Colonic mucosa (tissue), 4 donors: ENCODE measurements around the gene LRRFIP1. TPM values are rescaled to one million over a fixed set of nuclear protein-coding genes. Genes with fewer than 3 reads are reported as not detected.

ENCODE experiments used
- DNase-seq: peaks from one replicate; pipeline ENCODE4 v3.0.0-alpha.2; 2020
- H3K27ac ChIP-seq: fragments of 200-600 bp; one replicate; pipeline ENCODE4 v1.8.0; 2021
- H3K27me3 ChIP-seq: fragments of 200-600 bp; one replicate; pipeline ENCODE4 v1.8.0; 2021
- H3K36me3 ChIP-seq: fragments of 200-600 bp; one replicate; pipeline ENCODE4 v1.8.0; 2021
- H3K4me1 ChIP-seq: fragments of 200-600 bp; one replicate; pipeline ENCODE4 v1.8.0; 2021; ENCODE audit warnings: mild to moderate bottlenecking
- H3K4me3 ChIP-seq: fragments of 200-600 bp; one replicate; pipeline ENCODE4 v1.8.0; 2021
- H3K9ac ChIP-seq, 2 donors: one replicate each; pipeline ENCODE4 v1.7.0; 2013; ENCODE audit warnings: control low read depth in 2 of 2, low read depth in 2 of 2, low read length in 2 of 2
- H3K9me3 ChIP-seq: fragments of 200-600 bp; one replicate; pipeline ENCODE4 v1.8.0; 2021
- intact Hi-C: fragments of 100-400 bp; cut with DNase I; formaldehyde crosslinking; loops from one replicate; pipeline ENCODE4 v1.14.1; 2022
- total RNA-seq, 2 donors: library from RNA; stranded (reverse); fragmentation: NEBNext Ultra II Directional in 1 of 2; extraction: Animal tissue kit (Norgen Biotek cat#: 25700) in 1 of 2; gene quantifications; one replicate each; pipeline ENCODE4 v1.2.1, GENCODE V29; 2021
- TF ChIP-seq, protein P1 (sequence below): fragments of 200-600 bp; IDR thresholded peaks from one replicate; pipeline ENCODE4 v1.8.0; 2022; ENCODE audit warnings: antibody characterized with exemption, mild to moderate bottlenecking
- donor health status: healthy.
- donor health status: DM: no; HTN: no; CAD: no.
- donor health status: DM: no; HTN: no; CAD: no.

LRRFIP1 gene
- total RNA-seq, 2 donors from 2014 or later: 114 to 133 TPM

DNA sequence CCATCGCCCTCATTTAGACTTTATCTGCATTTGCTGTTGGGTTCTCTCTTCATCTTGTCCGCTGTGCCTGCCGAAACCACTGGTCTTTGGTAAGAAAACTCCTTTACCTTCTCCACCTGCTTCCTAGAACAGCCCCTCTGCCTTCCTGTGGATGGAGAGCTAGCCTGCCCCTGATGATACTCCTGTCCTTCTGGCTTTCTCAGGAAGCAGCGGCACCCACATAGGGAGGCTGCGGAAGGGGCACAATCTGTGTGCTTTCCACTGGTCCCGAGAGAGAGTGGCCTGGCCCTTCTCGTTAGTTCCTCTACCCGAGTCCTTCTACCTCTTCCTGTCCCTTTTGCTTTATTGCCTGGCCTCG lies 90.9 kb downstream of the LRRFIP1 start:
- DNase-seq: no peak
- TF ChIP-seq, protein P1, sequence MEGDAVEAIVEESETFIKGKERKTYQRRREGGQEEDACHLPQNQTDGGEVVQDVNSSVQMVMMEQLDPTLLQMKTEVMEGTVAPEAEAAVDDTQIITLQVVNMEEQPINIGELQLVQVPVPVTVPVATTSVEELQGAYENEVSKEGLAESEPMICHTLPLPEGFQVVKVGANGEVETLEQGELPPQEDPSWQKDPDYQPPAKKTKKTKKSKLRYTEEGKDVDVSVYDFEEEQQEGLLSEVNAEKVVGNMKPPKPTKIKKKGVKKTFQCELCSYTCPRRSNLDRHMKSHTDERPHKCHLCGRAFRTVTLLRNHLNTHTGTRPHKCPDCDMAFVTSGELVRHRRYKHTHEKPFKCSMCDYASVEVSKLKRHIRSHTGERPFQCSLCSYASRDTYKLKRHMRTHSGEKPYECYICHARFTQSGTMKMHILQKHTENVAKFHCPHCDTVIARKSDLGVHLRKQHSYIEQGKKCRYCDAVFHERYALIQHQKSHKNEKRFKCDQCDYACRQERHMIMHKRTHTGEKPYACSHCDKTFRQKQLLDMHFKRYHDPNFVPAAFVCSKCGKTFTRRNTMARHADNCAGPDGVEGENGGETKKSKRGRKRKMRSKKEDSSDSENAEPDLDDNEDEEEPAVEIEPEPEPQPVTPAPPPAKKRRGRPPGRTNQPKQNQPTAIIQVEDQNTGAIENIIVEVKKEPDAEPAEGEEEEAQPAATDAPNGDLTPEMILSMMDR: no peak
- Histone ChIP-seq H3K27me3 (no peaks in the 10 kb centered on the region), H3K4me3 (no peak overlapping the region), H3K9me3 (no peaks in the 10 kb centered on the region), H3K36me3 (no peaks in the 10 kb centered on the region), H3K4me1 (peaks cover 4% of the 10 kb centered on the region), H3K9ac (no peak overlapping the region), H3K27ac (peak overlapping the region; percentile 17)
- intact Hi-C loops: no loop called here

DNA sequence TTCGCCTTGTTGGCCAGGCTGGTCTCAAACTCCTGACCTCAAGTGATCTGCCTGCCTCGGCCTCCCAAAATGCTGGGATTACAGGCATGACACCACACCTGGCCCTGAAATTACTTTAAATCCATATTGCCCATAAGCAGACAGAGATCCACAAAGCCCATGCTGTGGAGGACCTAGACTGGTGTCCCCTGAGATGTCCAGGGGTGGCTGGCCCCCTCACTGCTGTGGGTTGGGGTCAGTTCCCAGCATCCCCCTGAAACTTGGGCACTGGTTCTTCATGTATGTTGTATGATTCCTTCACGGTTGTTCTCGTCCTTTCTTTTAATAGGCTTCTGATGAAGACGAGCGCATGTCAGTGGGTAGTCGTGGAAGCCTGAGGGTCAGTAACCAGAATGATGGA lies 93.1 kb downstream of the LRRFIP1 start:
- H3K27ac ChIP-seq: no peak overlapping the region
- no peak overlapping the region for H3K9ac ChIP-seq
- H3K9me3 ChIP-seq: no peaks in the 10 kb centered on the region
- H3K4me3 ChIP-seq: no peak overlapping the region
- no peaks in the 10 kb centered on the region for H3K27me3 ChIP-seq
- H3K36me3 ChIP-seq: no peaks in the 10 kb centered on the region
- no peak for DNase-seq
- intact Hi-C loops: no loop called here
- H3K4me1 ChIP-seq: peaks cover 21% of the 10 kb centered on the region
- TF ChIP-seq, protein P1: no peak

DNA sequence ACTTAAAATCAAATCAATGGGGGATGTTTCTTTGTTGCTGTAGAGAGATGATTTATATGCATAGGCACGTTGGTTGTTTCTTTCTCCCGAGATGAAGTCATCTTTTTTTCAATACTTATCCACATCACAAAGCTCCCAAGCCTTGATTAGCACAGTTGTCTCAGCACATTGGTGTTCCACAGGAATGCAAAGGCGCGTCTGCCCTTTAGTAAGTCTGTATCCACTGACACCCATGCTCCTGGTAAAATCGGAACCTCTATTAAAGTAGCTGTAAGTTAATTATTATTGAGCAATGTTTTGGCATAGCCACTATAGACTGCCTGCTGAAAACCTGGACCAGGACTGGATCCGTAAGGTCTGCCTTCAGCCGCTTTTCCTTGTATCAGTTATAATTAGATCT lies 93.6 kb downstream of the LRRFIP1 start:
- Histone ChIP-seq H3K9ac (no peak overlapping the region), H3K27ac (no peak overlapping the region), H3K4me3 (no peak overlapping the region), H3K27me3 (no peaks in the 10 kb centered on the region), H3K4me1 (peaks cover 26% of the 10 kb centered on the region), H3K36me3 (no peaks in the 10 kb centered on the region), H3K9me3 (no peaks in the 10 kb centered on the region)
- intact Hi-C loops: no loop called here
- TF ChIP-seq, protein P1: no peak
- DNase-seq: no peak

DNA sequence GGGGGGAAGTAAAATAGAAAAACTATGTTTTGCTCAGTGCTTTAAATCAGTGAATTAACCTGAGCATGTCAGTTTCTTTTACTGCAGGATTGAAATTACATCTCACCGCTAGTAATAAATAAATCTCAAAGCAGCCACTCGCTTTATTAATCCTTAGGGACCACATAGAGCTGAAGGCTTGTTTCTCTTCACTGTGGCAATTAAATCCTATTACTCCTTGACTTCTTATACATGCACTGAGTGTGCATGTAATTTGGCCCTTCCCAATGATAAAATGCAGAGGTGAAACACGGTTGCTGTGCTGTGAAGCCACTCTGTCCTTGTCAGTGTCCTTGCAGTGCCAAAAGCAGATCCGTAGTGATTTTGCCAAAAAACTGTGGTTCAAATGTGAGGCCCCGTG lies 94.1 kb downstream of the LRRFIP1 start:
- H3K36me3 ChIP-seq: no peaks in the 10 kb centered on the region
- no peak overlapping the region for H3K27ac ChIP-seq
- H3K9ac ChIP-seq: no peak overlapping the region
- no peaks in the 10 kb centered on the region for H3K27me3 ChIP-seq
- intact Hi-C loops: no loop called here
- peaks cover 30% of the 10 kb centered on the region for H3K4me1 ChIP-seq
- TF ChIP-seq, protein P1: no peak
- no peaks in the 10 kb centered on the region for H3K9me3 ChIP-seq
- DNase-seq: no peak
- no peak overlapping the region for H3K4me3 ChIP-seq

DNA sequence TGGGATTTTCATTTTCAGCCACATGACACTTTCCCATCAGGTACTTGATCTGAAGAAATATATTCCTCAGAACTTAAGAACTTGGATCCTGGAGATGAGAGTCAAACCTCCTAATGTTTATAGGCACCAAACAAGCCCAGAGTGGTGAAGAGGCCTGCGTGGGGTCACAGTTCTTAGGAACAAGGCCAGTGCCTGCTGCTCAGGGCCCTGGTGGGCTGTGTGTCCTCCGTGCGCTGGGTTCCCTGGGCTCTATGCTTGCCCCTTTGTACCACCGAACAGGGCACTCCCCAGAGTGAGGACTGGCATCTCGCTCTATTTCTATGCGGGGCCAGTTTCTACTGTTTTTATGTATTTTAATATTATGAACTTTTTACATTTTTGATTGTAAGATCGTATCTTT lies 95.2 kb downstream of the LRRFIP1 start:
- Histone ChIP-seq H3K27ac (no peak overlapping the region), H3K9me3 (no peaks in the 10 kb centered on the region), H3K9ac (no peak overlapping the region), H3K4me1 (peaks cover 36% of the 10 kb centered on the region), H3K36me3 (no peaks in the 10 kb centered on the region), H3K4me3 (no peak overlapping the region), H3K27me3 (no peaks in the 10 kb centered on the region)
- TF ChIP-seq, protein P1: no peak
- intact Hi-C loops: no loop called here
- no peak for DNase-seq

DNA sequence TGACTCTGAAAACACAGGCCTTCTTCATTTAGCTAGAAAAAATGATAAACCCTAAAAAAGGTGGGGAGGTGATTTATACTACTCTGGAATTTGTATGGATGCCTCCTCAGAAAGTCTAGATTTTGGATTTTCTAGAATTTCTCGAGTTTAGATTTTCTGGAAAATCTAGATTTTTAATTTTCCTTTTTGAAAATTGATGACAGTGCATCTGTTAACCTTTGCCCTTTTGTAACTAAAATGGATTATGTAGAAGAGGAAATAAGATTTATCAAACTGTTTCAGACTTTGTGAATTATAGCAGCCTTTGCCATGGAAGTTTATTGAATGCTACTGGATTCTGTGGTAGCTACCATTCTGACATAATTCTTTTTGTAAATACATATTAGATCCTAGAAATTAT lies 95.6 kb downstream of the LRRFIP1 start:
- DNase-seq: no peak
- H3K9me3 ChIP-seq: no peaks in the 10 kb centered on the region
- peak overlapping the region; percentile 39 for H3K27ac ChIP-seq

More for the DNA sequence above, 95.6 kb downstream of the LRRFIP1 start:
- H3K4me3 ChIP-seq: no peak overlapping the region
- intact Hi-C loops: no loop called here
- no peaks in the 10 kb centered on the region for H3K27me3 ChIP-seq
- no peak overlapping the region for H3K9ac ChIP-seq
- TF ChIP-seq, protein P1: no peak
- no peaks in the 10 kb centered on the region for H3K36me3 ChIP-seq
- H3K4me1 ChIP-seq: peaks cover 36% of the 10 kb centered on the region
